ENCODE data around the gene CRNN.

CRNN gene

GRCh38 chr1:152372672-152373071, 41.4 kb downstream of the CRNN start:
- H3K27ac ChIP-seq (ENCODE audit: extremely low read depth, low read depth, low read length) = no peak overlapping the region
- H3K36me3 ChIP-seq (ENCODE audit: control insufficient read depth in 2 of 2, insufficient read depth in 1 of 2, low read length in 2 of 2) = no peaks in the 10 kb centered on the region
- H3K9me3 ChIP-seq (ENCODE audit: control insufficient read depth, insufficient read depth, low read depth, low read length) = no peaks in the 10 kb centered on the region
- H3K4me1 ChIP-seq (ENCODE audit: control insufficient read depth, insufficient read depth, low read length) = no peaks in the 10 kb centered on the region
- TF ChIP-seq KLF16 (tag by site-specific recombination; IDR thresholded peaks at IDR 0.05) = no peak
- no peak for TF ChIP-seq TCF7L2 (IDR thresholded peaks at IDR 0.05; ENCODE audit: borderline replicate concordance, low read depth, low read length)
- TF ChIP-seq KLF17 (tag by site-specific recombination; IDR thresholded peaks at IDR 0.05) = no peak
- TF ChIP-seq KLF9 (tag by site-specific recombination; IDR thresholded peaks at IDR 0.05; ENCODE audit: low read depth) = no peak
- TF ChIP-seq ZNF354C (tag by site-specific recombination; IDR thresholded peaks at IDR 0.05; ENCODE audit: borderline replicate concordance, low read depth) = no peak
- no peak for TF ChIP-seq ZNF133 (tag by site-specific recombination; IDR thresholded peaks at IDR 0.05)
- TF ChIP-seq ZNF148 (tag by site-specific recombination; IDR thresholded peaks at IDR 0.05; ENCODE audit: borderline replicate concordance) = no peak
- TF ChIP-seq ZNF221 (tag by site-specific recombination; IDR thresholded peaks at IDR 0.05; ENCODE audit: borderline replicate concordance) = no peak
- TF ChIP-seq ZNF394 (tag by site-specific recombination; IDR thresholded peaks at IDR 0.05; ENCODE audit: borderline replicate concordance) = no peak
- no peak for TF ChIP-seq SP7 (tag by site-specific recombination; IDR thresholded peaks at IDR 0.05)
- no peak for TF ChIP-seq ZNF223 (tag by site-specific recombination; IDR thresholded peaks at IDR 0.05)
- TF ChIP-seq ZNF580 (tag by site-specific recombination; IDR thresholded peaks at IDR 0.05) = no peak
- no peak for TF ChIP-seq KLF1 (tag by site-specific recombination; IDR thresholded peaks at IDR 0.05)
- TF ChIP-seq PRDM1 (tag by site-specific recombination; IDR thresholded peaks at IDR 0.05) = no peak
- TF ChIP-seq YY2 (tag by site-specific recombination; IDR thresholded peaks at IDR 0.05) = no peak
- no peak for TF ChIP-seq OVOL3 (tag by site-specific recombination; IDR thresholded peaks at IDR 0.05)
- TF ChIP-seq BCL11A (tag by site-specific recombination; IDR thresholded peaks at IDR 0.05; ENCODE audit: low read depth) = no peak
- CTCF ChIA-PET = interaction anchor here (0.6 to 1.7 kb wide), 3 partner anchors 13 to 695 kb away, joined by 3 to 4 read pairs (median 3); partner anchors contain the start of gene FLG2
- POLR2A ChIA-PET = no interaction called here
- H3K4me3 ChIP-seq (ENCODE audit: low read depth, low read length) = no peak overlapping the region

GRCh38 chr1:152367436-152367835, 46.6 kb downstream of the CRNN start:
- Histone ChIP-seq H3K4me1 (ENCODE audit: control insufficient read depth, insufficient read depth, low read length) (no peaks in the 10 kb centered on the region), H3K4me3 (ENCODE audit: low read depth, low read length) (no peak overlapping the region), H3K27ac (ENCODE audit: extremely low read depth, low read depth, low read length) (no peak overlapping the region), H3K9me3 (ENCODE audit: control insufficient read depth, insufficient read depth, low read depth, low read length) (no peaks in the 10 kb centered on the region), H3K36me3 (ENCODE audit: control insufficient read depth in 2 of 2, insufficient read depth in 1 of 2, low read length in 2 of 2) (no peaks in the 10 kb centered on the region)
- POLR2A ChIA-PET = no interaction called here
- CTCF ChIA-PET = interaction anchor here (0.7 to 1.5 kb wide), 2 partner anchors 20 to 73 kb away, joined by 3 to 4 read pairs; no protein-coding TSS in a partner anchor
- TF ChIP-seq ZNF610 (tag by site-specific recombination; IDR thresholded peaks at IDR 0.05; ENCODE audit: borderline replicate concordance) (no peak), REST (tag by site-specific recombination; IDR thresholded peaks at IDR 0.05) (no peak), ZNF302 (tag by site-specific recombination; IDR thresholded peaks at IDR 0.05; ENCODE audit: low read depth) (no peak), ZNF169 (tag by site-specific recombination; IDR thresholded peaks at IDR 0.05) (no peak), ZNF48 (tag by site-specific recombination; IDR thresholded peaks at IDR 0.05) (no peak), ZNF488 (tag by site-specific recombination; IDR thresholded peaks at IDR 0.05) (no peak), ZNF654 (tag by site-specific recombination; IDR thresholded peaks at IDR 0.05; ENCODE audit: low read depth) (no peak), INSM2 (tag by site-specific recombination; IDR thresholded peaks at IDR 0.05) (no peak), MEIS1 (CRISPR knock-in tag; IDR thresholded peaks at IDR 0.05; ENCODE audit: borderline replicate concordance) (no peak), ZNF23 (tag by site-specific recombination; IDR thresholded peaks at IDR 0.05; ENCODE audit: borderline replicate concordance) (no peak), ZNF354C (tag by site-specific recombination; IDR thresholded peaks at IDR 0.05; ENCODE audit: borderline replicate concordance, low read depth) (no peak)
